CD4-positive, alpha-beta memory T cell (primary cell): Measurements from ENCODE around the gene VLDLR. TPM values are rescaled to one million over a fixed set of nuclear protein-coding genes. Genes with fewer than 3 reads are reported as not detected.
A peak's percentile ranks its signal among the peaks of the same experiment; 100 is the strongest.

Experiments used
- CTCF ChIA-PET: fragments of 350-600 bp; sonication (Branson Sonifier 250); formaldehyde crosslinking; loops from one replicate; lab custom pipeline; 2021; ENCODE audit warnings: inconsistent platforms; ENCODE audit not compliant: partially characterized antibody; lab: Charles Lee
- POLR2A ChIA-PET: fragments of 350-600 bp; sonication (Branson Sonifier 250); formaldehyde crosslinking; loops from one replicate; lab custom pipeline; 2021; ENCODE audit not compliant: partially characterized antibody; lab: Charles Lee
- DNase-seq, 5 donors: peaks; one replicate each; pipeline versions ENCODE4 v3.0.0 to v3.0.0-alpha.2; 2020 to 2022; ENCODE audit warnings: mixed read lengths in 1 of 5
- H3K27ac ChIP-seq: one replicate; pipeline ENCODE4 v1.7.0; 2013; ENCODE audit warnings: low read depth, low read length
- H3K27me3 ChIP-seq: 2 replicates; pipeline ENCODE4 v1.7.0; 2013; ENCODE audit warnings: mild to moderate bottlenecking, low read length, moderate library complexity; ENCODE audit not compliant: insufficient read depth
- H3K36me3 ChIP-seq: 2 replicates; pipeline ENCODE4 v1.7.0; 2013; ENCODE audit warnings: mild to moderate bottlenecking, low read length, moderate library complexity; ENCODE audit not compliant: insufficient read depth
- H3K4me1 ChIP-seq: 2 replicates; pipeline ENCODE4 v1.7.0; 2013; ENCODE audit warnings: mild to moderate bottlenecking, low read length, moderate library complexity; ENCODE audit not compliant: insufficient read depth
- H3K4me3 ChIP-seq, 2 donors: one replicate each; pipeline ENCODE4 v1.7.0; 2013; ENCODE audit warnings: low read length in 2 of 2, mild to moderate bottlenecking in 1 of 2
- H3K9me3 ChIP-seq, 2 donors: one replicate each; pipeline ENCODE4 v1.7.0; 2013; ENCODE audit warnings: low read length in 2 of 2, control low read depth in 1 of 2; ENCODE audit not compliant: control insufficient read depth in 1 of 2
- H3K27ac Mint-ChIP-seq, 7 donors: one replicate each; pipeline ENCODE4 v1.8.0; 2020 to 2021; ENCODE audit warnings: mixed read lengths in 7 of 7, mild to moderate bottlenecking in 6 of 7, inconsistent platforms in 3 of 7, moderate library complexity in 3 of 7
- H3K27me3 Mint-ChIP-seq, 2 donors: one replicate each; pipeline ENCODE4 v1.8.0; 2020 to 2021; ENCODE audit warnings: mixed read lengths in 2 of 2
- H3K36me3 Mint-ChIP-seq, 2 donors: one replicate each; pipeline ENCODE4 v1.8.0; 2020 to 2021; ENCODE audit warnings: mixed read lengths in 2 of 2, inconsistent platforms in 1 of 2, mild to moderate bottlenecking in 1 of 2
- H3K4me1 Mint-ChIP-seq, 4 donors: one replicate each; pipeline ENCODE4 v1.8.0; 2020 to 2021; ENCODE audit warnings: mixed read lengths in 4 of 4, mild to moderate bottlenecking in 1 of 4
- H3K4me3 Mint-ChIP-seq, 8 donors: one replicate each; pipeline ENCODE4 v1.8.0; 2020 to 2021; ENCODE audit warnings: mixed read lengths in 8 of 8, mild to moderate bottlenecking in 7 of 8, moderate library complexity in 6 of 8, inconsistent platforms in 3 of 8
- H3K9me3 Mint-ChIP-seq, 8 donors: one replicate each; pipeline ENCODE4 v1.8.0; 2020 to 2021; ENCODE audit warnings: mixed read lengths in 8 of 8, mild to moderate bottlenecking in 5 of 8, inconsistent platforms in 3 of 8, moderate library complexity in 1 of 8
- intact Hi-C: fragments of 100-400 bp; cut with micrococcal nuclease; formaldehyde crosslinking; loops from one replicate; pipeline ENCODE4 v1.15.1; 2023
- polyA plus RNA-seq, 2 donors: library from polyadenylated mRNA; unstranded; fragments of 300-500 nt; fragmentation: Illumina TruSeq; gene quantifications; one replicate each; pipeline ENCODE4 v1.2.3, GENCODE V29; 2021
- total RNA-seq, 2 experiments: library from RNA; stranded (reverse); gene quantifications; one replicate each; pipeline ENCODE4 v1.2.3, GENCODE V29; 2021

The VLDLR gene
- total and polyA plus RNA-seq, 4 experiments from 2014 or later: 0.07 to 0.50 (median 0.26) TPM

- ChIA-PET CTCF (no interaction called here), POLR2A (no interaction called here)
- Histone ChIP-seq H3K4me3 (no peak overlapping the region), H3K27me3 (no peaks in the 10 kb centered on the region), H3K9me3 (no peaks in the 10 kb centered on the region), H3K4me1 (no peaks in the 10 kb centered on the region), H3K36me3 (no peaks in the 10 kb centered on the region), H3K27ac (no peak overlapping the region)
- Mint-ChIP-seq H3K4me3 (no peak overlapping the region), H3K4me1 (no peaks in the 10 kb centered on the region), H3K27me3 (peaks cover 5% of the 10 kb centered on the region in 2 donors), H3K27ac (no peak overlapping the region), H3K9me3 (no peaks in the 10 kb centered on the region), H3K36me3 (no peaks in the 10 kb centered on the region)
- DNase-seq: no peak
- intact Hi-C loops: no loop called here
These were observed 10.6 kb upstream of the VLDLR start for GRCh38 chr9:2610985-2611384.

GRCh38 chr9:2611961-2612360, 9.6 kb upstream of the VLDLR start:
- no peaks in the 10 kb centered on the region for H3K4me1 ChIP-seq

GRCh38 chr9:2613730-2614271, 7.8 kb upstream of the VLDLR start:
- peaks cover 0 to 2% (median 0%) of the 10 kb centered on the region in 8 donors for H3K9me3 Mint-ChIP-seq
- H3K36me3 Mint-ChIP-seq: no peaks in the 10 kb centered on the region
- H3K27me3 ChIP-seq: no peaks in the 10 kb centered on the region
- ChIA-PET CTCF (no interaction called here), POLR2A (no interaction called here)
- H3K4me3 Mint-ChIP-seq: no peak overlapping the region
- no peaks in the 10 kb centered on the region for H3K4me1 ChIP-seq
- H3K27ac Mint-ChIP-seq: no peak overlapping the region
- H3K4me1 Mint-ChIP-seq: no peaks in the 10 kb centered on the region
- H3K4me3 ChIP-seq: no peak overlapping the region
- no peaks in the 10 kb centered on the region for H3K9me3 ChIP-seq
- no peak overlapping the region for H3K27ac ChIP-seq
- DNase-seq: no peak
- intact Hi-C loops: no loop called here
- H3K36me3 ChIP-seq: no peaks in the 10 kb centered on the region
- peaks cover 5% of the 10 kb centered on the region in 2 donors for H3K27me3 Mint-ChIP-seq

More at GRCh38 chr9:2611961-2612360, 9.6 kb upstream of the VLDLR start:
- intact Hi-C loops: no loop called here
- CTCF ChIA-PET: no interaction called here
- no peaks in the 10 kb centered on the region for H3K4me1 Mint-ChIP-seq
- Histone ChIP-seq H3K36me3 (no peaks in the 10 kb centered on the region), H3K27me3 (no peaks in the 10 kb centered on the region), H3K27ac (no peak overlapping the region), H3K9me3 (no peaks in the 10 kb centered on the region), H3K4me3 (no peak overlapping the region)
- H3K9me3 Mint-ChIP-seq: no peaks in the 10 kb centered on the region
- H3K36me3 Mint-ChIP-seq: no peaks in the 10 kb centered on the region
- no peak overlapping the region for H3K27ac Mint-ChIP-seq
- POLR2A ChIA-PET: no interaction called here
- H3K27me3 Mint-ChIP-seq: peaks cover 5% of the 10 kb centered on the region in 2 donors
- DNase-seq: no peak
- no peak overlapping the region for H3K4me3 Mint-ChIP-seq

- intact Hi-C loops: no loop called here
- Histone ChIP-seq H3K27me3 (no peaks in the 10 kb centered on the region), H3K36me3 (no peaks in the 10 kb centered on the region), H3K27ac (no peak overlapping the region), H3K4me3 (no peak overlapping the region), H3K4me1 (no peaks in the 10 kb centered on the region), H3K9me3 (no peaks in the 10 kb centered on the region)
- DNase-seq: no peak
- Mint-ChIP-seq H3K27me3 (peaks cover 4 to 9% of the 10 kb centered on the region in 2 donors), H3K4me3 (no peak overlapping the region), H3K4me1 (peaks cover 0 to 1% (median 0%) of the 10 kb centered on the region in 4 donors), H3K36me3 (no peaks in the 10 kb centered on the region), H3K9me3 (peaks cover 0 to 2% (median 0%) of the 10 kb centered on the region in 8 donors), H3K27ac (no peak overlapping the region)
- ChIA-PET CTCF (no interaction called here), POLR2A (no interaction called here)
These were observed 6.1 kb upstream of the VLDLR start for GRCh38 chr9:2615497-2615896.

- H3K4me3 Mint-ChIP-seq: no peak overlapping the region
- peaks cover 10 to 13% of the 10 kb centered on the region in 2 donors for H3K27me3 Mint-ChIP-seq
- H3K27ac Mint-ChIP-seq: no peak overlapping the region
- peaks cover 6% of the 10 kb centered on the region for H3K4me1 ChIP-seq
- intact Hi-C loops: no loop called here
- no peaks in the 10 kb centered on the region for H3K36me3 ChIP-seq
- H3K27me3 ChIP-seq: no peaks in the 10 kb centered on the region
- no peak for DNase-seq
- no peak overlapping the region for H3K27ac ChIP-seq
- H3K4me3 ChIP-seq: no peak overlapping the region
- ChIA-PET POLR2A (no interaction called here), CTCF (no interaction called here)
- H3K9me3 Mint-ChIP-seq: peaks cover 0 to 2% (median 0%) of the 10 kb centered on the region in 8 donors
- no peaks in the 10 kb centered on the region for H3K9me3 ChIP-seq
- H3K4me1 Mint-ChIP-seq: peaks cover 4 to 7% (median 5%) of the 10 kb centered on the region in 4 donors
- H3K36me3 Mint-ChIP-seq: no peaks in the 10 kb centered on the region
These were observed 4.8 kb upstream of the VLDLR start for GRCh38 chr9:2616692-2617377.

- Mint-ChIP-seq H3K27me3 (peaks cover 14 to 15% of the 10 kb centered on the region in 2 donors), H3K36me3 (no peaks in the 10 kb centered on the region), H3K9me3 (peaks cover 0 to 2% (median 0%) of the 10 kb centered on the region in 8 donors), H3K27ac (no peak overlapping the region), H3K4me1 (peaks cover 6 to 16% (median 13%) of the 10 kb centered on the region in 4 donors), H3K4me3 (no peak overlapping the region)
- no peaks in the 10 kb centered on the region for H3K36me3 ChIP-seq
- ChIA-PET POLR2A (no interaction called here), CTCF (no interaction called here)
- H3K9me3 ChIP-seq: no peaks in the 10 kb centered on the region
- H3K4me1 ChIP-seq: peaks cover 15% of the 10 kb centered on the region
- no peak overlapping the region for H3K27ac ChIP-seq
- intact Hi-C loops: no loop called here
- H3K4me3 ChIP-seq: no peak overlapping the region
- DNase-seq: no peak
- peaks cover 4% of the 10 kb centered on the region for H3K27me3 ChIP-seq
These were observed 3.3 kb upstream of the VLDLR start for GRCh38 chr9:2618289-2618688.

- no peak overlapping the region for H3K4me3 ChIP-seq
- intact Hi-C loops: no loop called here
- H3K4me1 Mint-ChIP-seq: peaks cover 10 to 29% (median 15%) of the 10 kb centered on the region in 4 donors
- H3K27me3 Mint-ChIP-seq: peaks cover 31 to 34% of the 10 kb centered on the region in 2 donors
- no peaks in the 10 kb centered on the region for H3K9me3 ChIP-seq
- no peaks in the 10 kb centered on the region for H3K36me3 Mint-ChIP-seq
- H3K27ac ChIP-seq: no peak overlapping the region
- peaks cover 18% of the 10 kb centered on the region for H3K4me1 ChIP-seq
- peak overlapping the region; percentile 84 to 91 (median 88) for H3K4me3 Mint-ChIP-seq
- H3K9me3 Mint-ChIP-seq: peaks cover 0 to 2% (median 0%) of the 10 kb centered on the region in 8 donors
- ChIA-PET POLR2A (no interaction called here), CTCF (no interaction called here)
- DNase-seq: peak in 4 of 5 donors; percentile 11 to 23 (median 17)
- peaks cover 13% of the 10 kb centered on the region for H3K27me3 ChIP-seq
- no peaks in the 10 kb centered on the region for H3K36me3 ChIP-seq
- peak overlapping the region in 4 of 7 donors; percentile 9 to 44 (median 36) for H3K27ac Mint-ChIP-seq
These were observed 467 bp upstream of the VLDLR start for GRCh38 chr9:2620919-2621721.
